ENCODE data around the gene S100PBP. TPM values are rescaled to one million over a fixed set of nuclear protein-coding genes. Genes with fewer than 3 reads are reported as not detected.

S100PBP gene
- total and polyA plus RNA-seq, 10 donors: 15.5 to 76.3 (median 52.0) TPM

- no peaks in the 10 kb centered on the region for H3K27me3 ChIP-seq (replicated peaks in 1 of 7)
- H3K9me3 ChIP-seq: no peaks in the 10 kb centered on the region
- no peak overlapping the region for H3K4me3 ChIP-seq
- peaks cover 0 to 12% (median 0%) of the 10 kb centered on the region in 6 donors for H3K4me1 ChIP-seq
- 94 to 98% (median 95%) methylated on average over 7 of the region's 7 CpGs for WGBS, 5 donors
- no peak for DNase-seq
- intact Hi-C loops (cut with DNase I; ENCODE audit: low total_unique reads): no loop called here
- H3K27ac ChIP-seq: no peak overlapping the region
- H3K36me3 ChIP-seq: peaks cover 0 to 84% (median 72%) of the 10 kb centered on the region in 6 donors
- TF ChIP-seq CTCF (IDR thresholded peaks at IDR 0.05 in 8 of 11, conservative IDR thresholded peaks at IDR 0.05 in 3 of 11) (no peak), POLR2A (IDR thresholded peaks at IDR 0.05) (no peak), POLR2AphosphoS5 (IDR thresholded peaks at IDR 0.05) (no peak)
These were observed 10.9 kb downstream of the S100PBP start for GRCh38 chr1:32828341-32828740.

- peaks cover 0 to 100% (median 84%) of the 10 kb centered on the region in 6 donors for H3K36me3 ChIP-seq
- no peaks in the 10 kb centered on the region for H3K9me3 ChIP-seq
- intact Hi-C loops (cut with DNase I; ENCODE audit: low total_unique reads): no loop called here
- no peak overlapping the region for H3K27ac ChIP-seq
- no peak overlapping the region for H3K4me3 ChIP-seq
- TF ChIP-seq POLR2AphosphoS5 (IDR thresholded peaks at IDR 0.05) (no peak), CTCF (IDR thresholded peaks at IDR 0.05 in 8 of 11, conservative IDR thresholded peaks at IDR 0.05 in 3 of 11) (no peak), POLR2A (IDR thresholded peaks at IDR 0.05) (no peak)
- peaks cover 0 to 7% (median 0%) of the 10 kb centered on the region in 6 donors for H3K4me1 ChIP-seq
- no peak for DNase-seq
- WGBS, 5 donors: 85 to 90% (median 88%) methylated on average over 6 of the region's 6 CpGs
- H3K27me3 ChIP-seq (replicated peaks in 1 of 7): no peaks in the 10 kb centered on the region
These were observed 12.8 kb downstream of the S100PBP start for GRCh38 chr1:32830092-32830852.

GRCh38 chr1:32831878-32832277, 14.4 kb downstream of the S100PBP start:
- no peak overlapping the region for H3K4me3 ChIP-seq
- DNase-seq: no peak
- no peak overlapping the region for H3K27ac ChIP-seq
- H3K36me3 ChIP-seq: peaks cover 0 to 99% (median 76%) of the 10 kb centered on the region in 6 donors
- TF ChIP-seq POLR2AphosphoS5 (IDR thresholded peaks at IDR 0.05) (no peak), POLR2A (IDR thresholded peaks at IDR 0.05) (no peak), CTCF (IDR thresholded peaks at IDR 0.05 in 8 of 11, conservative IDR thresholded peaks at IDR 0.05 in 3 of 11) (no peak)
- no peaks in the 10 kb centered on the region for H3K27me3 ChIP-seq (replicated peaks in 1 of 7)
- intact Hi-C loops (cut with DNase I; ENCODE audit: low total_unique reads): no loop called here
- H3K4me1 ChIP-seq: peaks cover 0 to 7% (median 0%) of the 10 kb centered on the region in 6 donors
- H3K9me3 ChIP-seq: no peaks in the 10 kb centered on the region
- WGBS, 5 donors: 92 to 98% (median 97%) methylated on average over 1 of the region's 1 CpG

- peaks cover 0 to 8% (median 2%) of the 10 kb centered on the region in 8 donors for H3K9me3 ChIP-seq
- H3K27ac ChIP-seq: no peak overlapping the region
- no peaks in the 10 kb centered on the region for H3K27me3 ChIP-seq (replicated peaks in 1 of 7)
- TF ChIP-seq POLR2AphosphoS5 (IDR thresholded peaks at IDR 0.05): no peak
- TF ChIP-seq POLR2A (IDR thresholded peaks at IDR 0.05): no peak
- no peak for TF ChIP-seq CTCF (IDR thresholded peaks at IDR 0.05 in 8 of 11, conservative IDR thresholded peaks at IDR 0.05 in 3 of 11)
- intact Hi-C loops (cut with DNase I; ENCODE audit: low total_unique reads): no loop called here
- DNase-seq: no peak
- H3K36me3 ChIP-seq: peaks cover 0 to 95% (median 39%) of the 10 kb centered on the region in 6 donors
- no peaks in the 10 kb centered on the region for H3K4me1 ChIP-seq
- 35 to 47% (median 41%) methylated on average over 2 of the region's 2 CpGs for WGBS, 5 donors
- H3K4me3 ChIP-seq: no peak overlapping the region
These were observed 31.1 kb downstream of the S100PBP start for GRCh38 chr1:32848354-32849063.
